Stimulated activated CD8-positive, alpha-beta memory T cell treated with anti-CD3 and anti-CD28 coated beads, Interleukin-7, amount 100 ng/mL, for 1 hour (primary cell): ENCODE data around the gene ADAM23.

Experiments used
- DNase-seq, 2 donors: peaks; one replicate each; pipeline ENCODE4 v3.0.0-alpha.2; 2020; ENCODE audit warnings: low read depth in 2 of 2

The ADAM23 gene

DNA sequence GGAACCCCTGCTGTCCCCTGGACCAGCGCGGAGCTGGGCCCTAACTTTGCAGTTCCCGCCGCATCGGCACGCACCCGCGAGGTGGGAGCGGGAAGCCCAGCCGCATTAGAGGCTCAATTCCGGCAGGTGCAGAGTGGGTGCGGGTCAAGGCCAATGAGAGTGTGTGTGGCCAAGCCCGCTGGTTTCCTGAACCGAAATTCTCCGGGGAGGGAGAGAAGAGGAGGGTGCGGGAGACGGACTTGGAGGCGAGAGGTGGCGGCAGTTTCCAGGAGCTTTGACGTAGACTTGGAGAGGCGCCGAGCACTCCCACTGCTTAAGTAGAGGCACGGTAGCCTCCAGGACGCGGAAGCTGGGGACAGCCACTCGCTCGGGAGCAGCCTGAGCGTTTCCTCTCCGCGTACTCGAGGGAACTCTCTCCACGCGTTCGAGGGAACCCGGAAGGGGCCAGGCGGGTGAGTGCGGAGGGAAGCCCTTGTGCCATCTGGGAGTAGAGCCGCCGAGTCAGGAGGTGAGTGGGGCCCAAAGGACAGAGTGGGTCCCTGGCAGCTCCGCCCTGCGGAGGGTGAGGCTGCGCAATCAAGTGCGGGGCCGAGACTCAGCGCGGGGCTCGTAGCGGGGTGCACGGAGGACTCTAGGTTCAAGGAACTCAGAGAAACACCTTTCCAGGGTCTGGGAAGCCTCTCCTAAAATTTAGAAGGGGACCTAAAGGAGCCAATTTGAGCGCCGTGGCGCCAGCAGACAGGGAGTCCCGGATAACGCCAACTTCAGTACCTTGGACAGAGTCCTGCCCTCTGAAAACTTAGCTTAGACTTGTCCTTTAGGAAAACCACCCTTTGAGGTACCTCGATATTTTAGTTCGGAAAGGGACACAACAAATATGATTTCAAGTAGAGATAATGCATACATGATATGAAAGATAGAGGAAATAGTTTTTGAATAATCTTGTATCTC, 199.0 kb downstream of the ADAM23 start, which contains the start of gene FAM237A:
TSS of gene FAM237A (plus strand) at position 413 of the 951 bp plus-strand sequence. CDS start 1,750 bp downstream, outside the sequence.
- no peak for DNase-seq

DNA sequence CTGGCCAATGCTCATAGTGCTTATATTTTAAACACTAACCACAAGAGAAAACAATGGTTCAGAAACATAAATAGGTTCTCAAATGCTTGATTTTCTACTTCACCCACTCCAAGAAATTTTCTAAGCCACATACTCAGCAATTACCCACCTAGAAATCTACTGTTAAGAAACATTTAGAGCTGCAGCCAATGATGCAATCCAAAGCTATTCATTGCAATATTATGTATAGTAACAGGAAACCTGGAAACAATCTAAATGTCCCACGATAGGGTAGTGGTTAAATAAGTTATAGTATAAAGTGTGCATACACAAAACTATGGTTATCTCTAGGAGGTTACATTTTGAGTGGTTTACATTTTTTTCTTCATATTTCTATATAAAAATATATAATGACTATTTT, 204.7 kb downstream of the ADAM23 start:
- no peak for DNase-seq

- no peak for DNase-seq
Measured at GRCh38 chr2:206657087-206657486, 213.8 kb downstream of the ADAM23 start.

- DNase-seq = no peak
Measured at GRCh38 chr2:206665251-206665650, 221.9 kb downstream of the ADAM23 start.
